Type B pancreatic cell (in vitro differentiated cells): ENCODE measurements around the gene TBKBP1. TPM values are rescaled to one million over a fixed set of nuclear protein-coding genes. Genes with fewer than 3 reads are reported as not detected.

ENCODE experiments used
- DNase-seq: peaks from one replicate; pipeline ENCODE4 v3.0.0; 2021; ENCODE audit warnings: mixed read lengths; ENCODE audit not compliant: unreplicated experiment; ENCODE audit errors: extremely low spot score
- H3K27ac Mint-ChIP-seq: 2 replicates; pipeline ENCODE4 v1.8.0; 2021; ENCODE audit warnings: mild to moderate bottlenecking, mixed read lengths
- H3K27me3 Mint-ChIP-seq: 2 replicates; pipeline ENCODE4 v1.8.0; 2021; ENCODE audit warnings: mixed read lengths
- H3K36me3 Mint-ChIP-seq: 2 replicates; pipeline ENCODE4 v1.8.0; 2021; ENCODE audit warnings: mixed read lengths
- H3K4me1 Mint-ChIP-seq: one replicate; pipeline ENCODE4 v1.8.0; 2021; ENCODE audit warnings: mixed read lengths; ENCODE audit not compliant: unreplicated experiment
- H3K4me3 Mint-ChIP-seq: 2 replicates; pipeline ENCODE4 v1.8.0; 2021; ENCODE audit warnings: mild to moderate bottlenecking, mixed read lengths
- H3K9me3 Mint-ChIP-seq: 2 replicates; pipeline ENCODE4 v1.8.0; 2021; ENCODE audit warnings: mixed read lengths
- CTCF ChIP-seq: fragments of 200-600 bp; sonication (generic); conservative IDR thresholded peaks from 2 replicates; pipeline ENCODE4 v1.5.0; 2021; ENCODE audit warnings: antibody characterized with exemption, mild to moderate bottlenecking
- total RNA-seq: library from RNA; stranded (reverse); gene quantifications from 2 replicates; pipeline ENCODE4 v1.2.1, GENCODE V29; 2021; ENCODE audit warnings: low replicate concordance

The TBKBP1 gene
- total RNA-seq, 1 donor from 2014 or later, result 19.7 TPM

- no peak overlapping the region for H3K4me3 Mint-ChIP-seq
- no peaks in the 10 kb centered on the region for H3K27me3 Mint-ChIP-seq
- no peaks in the 10 kb centered on the region for H3K9me3 Mint-ChIP-seq
- peak overlapping the region; percentile 9 for H3K27ac Mint-ChIP-seq
- peaks cover 12% of the 10 kb centered on the region for H3K4me1 Mint-ChIP-seq
- TF ChIP-seq CTCF, result no peak
- no peak for DNase-seq
- peaks cover 24% of the 10 kb centered on the region for H3K36me3 Mint-ChIP-seq
Observed at GRCh38 chr17:47686664-47687327, 7.2 kb upstream of the TBKBP1 start.

- no peak for DNase-seq
- no peak overlapping the region for H3K4me3 Mint-ChIP-seq
- peaks cover 15% of the 10 kb centered on the region for H3K4me1 Mint-ChIP-seq
- peaks cover 19% of the 10 kb centered on the region for H3K36me3 Mint-ChIP-seq
- no peak for TF ChIP-seq CTCF
- H3K27ac Mint-ChIP-seq, result peak overlapping the region; percentile 9
- no peaks in the 10 kb centered on the region for H3K27me3 Mint-ChIP-seq
- H3K9me3 Mint-ChIP-seq, result no peaks in the 10 kb centered on the region
Observed at GRCh38 chr17:47687328-47687690, 6.7 kb upstream of the TBKBP1 start.

GRCh38 chr17:47687748-47688147, 6.2 kb upstream of the TBKBP1 start:
- no peak for DNase-seq
- TF ChIP-seq CTCF, result no peak
- no peak overlapping the region for H3K4me3 Mint-ChIP-seq
- H3K4me1 Mint-ChIP-seq, result peaks cover 20% of the 10 kb centered on the region
- H3K27me3 Mint-ChIP-seq, result no peaks in the 10 kb centered on the region
- H3K36me3 Mint-ChIP-seq, result peaks cover 14% of the 10 kb centered on the region
- H3K27ac Mint-ChIP-seq, result peak overlapping the region; percentile 9
- H3K9me3 Mint-ChIP-seq, result no peaks in the 10 kb centered on the region

GRCh38 chr17:47690121-47690520, 3.8 kb upstream of the TBKBP1 start:
- Mint-ChIP-seq H3K36me3 (no peaks in the 10 kb centered on the region), H3K4me1 (peaks cover 28% of the 10 kb centered on the region), H3K4me3 (no peak overlapping the region), H3K27me3 (no peaks in the 10 kb centered on the region), H3K9me3 (no peaks in the 10 kb centered on the region), H3K27ac (no peak overlapping the region)
- TF ChIP-seq CTCF, result no peak
- no peak for DNase-seq

GRCh38 chr17:47692137-47692894, 1.6 kb upstream of the TBKBP1 start:
- no peaks in the 10 kb centered on the region for H3K36me3 Mint-ChIP-seq
- TF ChIP-seq CTCF, result no peak
- peak overlapping the region; percentile 92 for H3K4me3 Mint-ChIP-seq
- no peaks in the 10 kb centered on the region for H3K9me3 Mint-ChIP-seq
- H3K27me3 Mint-ChIP-seq, result no peaks in the 10 kb centered on the region
- H3K4me1 Mint-ChIP-seq, result peaks cover 21% of the 10 kb centered on the region
- H3K27ac Mint-ChIP-seq, result no peak overlapping the region
- DNase-seq, result no peak
